OCI-LY7 (cell line): Measurements from ENCODE around the gene SPECC1L. TPM values are rescaled to one million over a fixed set of nuclear protein-coding genes. Genes with fewer than 3 reads are reported as not detected.

Experiments
- BruUV-seq: library from RNA; stranded (reverse); fragments of 400-500 nt; replicated peaks from 2 replicates; lab custom pipeline; 2021; lab: Mats Ljungman, UMichigan
- CTCF ChIA-PET: fragments of 300-600 bp; sonication (Branson Sonifier 250); formaldehyde crosslinking; loops from one replicate; lab custom pipeline; 2022; ENCODE audit warnings: antibody characterized with exemption; ENCODE audit not compliant: unreplicated experiment; lab: Charles Lee
- POLR2A ChIA-PET: fragments of 300-600 bp; sonication (Branson Sonifier 250); formaldehyde crosslinking; loops from one replicate; lab custom pipeline; 2022; ENCODE audit warnings: antibody characterized with exemption; lab: Charles Lee
- DNase-seq: peaks from one replicate; pipeline ENCODE4 v3.0.0-alpha.2; 2015; ENCODE audit warnings: low spot score
- H2AFZ ChIP-seq: fragments of 200-600 bp; sonication (generic), shearing (Covaris generic); 2 replicates; pipeline ENCODE4 v1.6.1; 2014; ENCODE audit warnings: mild to moderate bottlenecking, antibody characterized with exemption, low read length, moderate library complexity
- H3K27ac ChIP-seq: fragments of 200-600 bp; sonication (generic); 2 replicates; pipeline ENCODE4 v1.5.1; 2014; ENCODE audit warnings: mixed run types, low read depth, mild to moderate bottlenecking, moderate library complexity, low read length, inconsistent platforms; ENCODE audit not compliant: poor library complexity, severe bottlenecking
- H3K36me3 ChIP-seq: fragments of 200-600 bp; sonication (generic); 2 replicates; pipeline ENCODE4 v1.6.1; 2014; ENCODE audit warnings: mild to moderate bottlenecking, antibody characterized with exemption, low read length, moderate library complexity, mixed read lengths; ENCODE audit not compliant: insufficient read depth
- H3K4me1 ChIP-seq: fragments of 200-600 bp; sonication (generic); 2 replicates; pipeline ENCODE4 v1.5.1; 2014; ENCODE audit warnings: mild to moderate bottlenecking, low read length; ENCODE audit not compliant: insufficient read depth, poor library complexity, severe bottlenecking
- H3K4me2 ChIP-seq: fragments of 200-600 bp; sonication (generic); 2 replicates; pipeline ENCODE4 v1.6.1; 2014; ENCODE audit warnings: mild to moderate bottlenecking, low read length
- H3K4me3 ChIP-seq: fragments of 200-600 bp; sonication (generic); 2 replicates; pipeline ENCODE4 v1.5.1; 2014; ENCODE audit warnings: mild to moderate bottlenecking, low read depth, low read length; ENCODE audit not compliant: poor library complexity, severe bottlenecking
- H3K79me2 ChIP-seq: fragments of 200-600 bp; sonication (generic); 2 replicates; pipeline ENCODE4 v1.6.1; 2016; ENCODE audit warnings: low read depth, mild to moderate bottlenecking, low read length, moderate library complexity, mixed read lengths; ENCODE audit not compliant: insufficient read depth
- H3K9me2 ChIP-seq: fragments of 200-600 bp; sonication (generic); 2 replicates; pipeline ENCODE4 v1.6.1; 2016; ENCODE audit warnings: mild to moderate bottlenecking, low read length, mixed read lengths; ENCODE audit not compliant: insufficient read depth
- H3K9me3 ChIP-seq: fragments of 200-600 bp; sonication (generic); 2 replicates; pipeline ENCODE4 v1.6.1; 2014; ENCODE audit warnings: mild to moderate bottlenecking, mixed run types, low read length, mixed read lengths
- H4K20me1 ChIP-seq: fragments of 200-600 bp; sonication (generic); 2 replicates; pipeline ENCODE4 v1.6.1; 2014; ENCODE audit warnings: mild to moderate bottlenecking, antibody characterized with exemption, low read length, moderate library complexity, mixed read lengths; ENCODE audit not compliant: insufficient read depth
- CTCF ChIP-seq: fragments of 200-600 bp; sonication (generic); conservative IDR thresholded peaks from 2 replicates; pipeline ENCODE4 v1.5.1; 2014; ENCODE audit warnings: mild to moderate bottlenecking, antibody characterized with exemption, low read length, moderate library complexity, mixed read lengths
- EZH2phosphoT487 ChIP-seq: fragments of 200-600 bp; sonication (generic); IDR thresholded peaks from 2 replicates; pipeline ENCODE4 v1.6.1; 2018; ENCODE audit warnings: low read depth, borderline replicate concordance, mild to moderate bottlenecking, mixed run types, antibody characterized with exemption, low read length, moderate library complexity, mixed read lengths
- intact Hi-C: fragments of 100-400 bp; cut with micrococcal nuclease; formaldehyde crosslinking; loops from one replicate; pipeline ENCODE4 v1.10.0; 2022; ENCODE audit not compliant: unreplicated experiment
- total RNA-seq, 2 experiments: library from RNA; depleted of rRNA in 1 of 2; stranded (reverse); fragments of >200 nt in 1 of 2; shearing (Covaris generic) in 1 of 2; gene quantifications; 2 replicates each; pipeline ENCODE4 v1.2.3, GENCODE V29; 2014 to 2022

SPECC1L gene
- total RNA-seq, 2 experiments from 2014 or later = 47.0 to 66.2 TPM

- BruUV-seq = TSS peak; percentile 26
- H2AFZ ChIP-seq = no peak overlapping the region
- TF ChIP-seq EZH2phosphoT487 (no peak), CTCF (no peak)
Observed at GRCh38 chr22:24384131-24384530, 113.5 kb downstream of the SPECC1L start.

GRCh38 chr22:24386937-24387471 lies 116.4 kb downstream of the SPECC1L start:
- Histone ChIP-seq H3K4me2 (no peak overlapping the region), H2AFZ (no peak overlapping the region), H3K4me3 (no peak overlapping the region), H3K4me1 (no peaks in the 10 kb centered on the region), H4K20me1 (no peaks in the 10 kb centered on the region), H3K79me2 (no peaks in the 10 kb centered on the region), H3K9me3 (no peaks in the 10 kb centered on the region), H3K9me2 (no peaks in the 10 kb centered on the region), H3K36me3 (peaks cover 44% of the 10 kb centered on the region; the same call in 1 of the 2 replicates), H3K27ac (no peak overlapping the region)
- TF ChIP-seq CTCF (no peak), EZH2phosphoT487 (no peak)
- intact Hi-C loops = no loop called here
- ChIA-PET POLR2A (no interaction called here), CTCF (no interaction called here)
- BruUV-seq = no TSS peak
- DNase-seq = no peak

More at GRCh38 chr22:24384131-24384530, 113.5 kb downstream of the SPECC1L start:
- ChIA-PET POLR2A (interaction anchor here (0.6 to 0.7 kb wide), 2 partner anchors 28 to 53 kb away, joined by 4 to 6 read pairs; no protein-coding TSS in a partner anchor), CTCF (no interaction called here)
- Histone ChIP-seq H3K9me2 (no peaks in the 10 kb centered on the region), H3K9me3 (no peaks in the 10 kb centered on the region), H3K4me3 (no peak overlapping the region), H3K36me3 (peaks cover 50% of the 10 kb centered on the region), H3K4me1 (no peaks in the 10 kb centered on the region), H3K79me2 (no peaks in the 10 kb centered on the region), H4K20me1 (no peaks in the 10 kb centered on the region), H3K4me2 (no peak overlapping the region), H3K27ac (no peak overlapping the region)
- intact Hi-C loops = no loop called here
- no peak for DNase-seq

- no peak for TF ChIP-seq CTCF
- TF ChIP-seq EZH2phosphoT487 = no peak
- Histone ChIP-seq H3K4me1 (no peaks in the 10 kb centered on the region), H2AFZ (no peak overlapping the region), H4K20me1 (no peaks in the 10 kb centered on the region), H3K36me3 (peaks cover 52% of the 10 kb centered on the region; the same call in 1 of the 2 replicates), H3K27ac (no peak overlapping the region), H3K79me2 (no peaks in the 10 kb centered on the region), H3K4me3 (no peak overlapping the region), H3K9me3 (no peaks in the 10 kb centered on the region), H3K4me2 (no peak overlapping the region), H3K9me2 (no peaks in the 10 kb centered on the region)
- BruUV-seq = no TSS peak
- CTCF ChIA-PET = no interaction called here
- POLR2A ChIA-PET = interaction anchor here (0.7 kb wide), 1 partner anchor 79 kb away, joined by 4 read pairs; no protein-coding TSS in a partner anchor
- intact Hi-C loops = no loop called here
- no peak for DNase-seq
Observed at GRCh38 chr22:24389680-24390079, 119.0 kb downstream of the SPECC1L start.
